Right renal pelvis (tissue), 4 donors: ENCODE data around the gene ANKRD62. TPM values are rescaled to one million over a fixed set of nuclear protein-coding genes. Genes with fewer than 3 reads are reported as not detected.

Experiments used
- DNase-seq, 4 donors: peaks; one replicate each; pipeline ENCODE4 v3.0.0-alpha.2; 2013; ENCODE audit warnings: low read depth in 4 of 4, low spot score in 3 of 4, missing footprints in 1 of 4
- polyA plus RNA-seq, 4 donors: library from polyadenylated mRNA; unstranded; fragments of 120-200 nt; gene quantifications; one replicate each; pipeline ENCODE4 v1.2.1, GENCODE V29; 2013; ENCODE audit not compliant: insufficient read length in 4 of 4

Gene ANKRD62
- under 1 TPM; 0.05 to 0.20 (median 0.08) TPM for polyA plus RNA-seq

DNA sequence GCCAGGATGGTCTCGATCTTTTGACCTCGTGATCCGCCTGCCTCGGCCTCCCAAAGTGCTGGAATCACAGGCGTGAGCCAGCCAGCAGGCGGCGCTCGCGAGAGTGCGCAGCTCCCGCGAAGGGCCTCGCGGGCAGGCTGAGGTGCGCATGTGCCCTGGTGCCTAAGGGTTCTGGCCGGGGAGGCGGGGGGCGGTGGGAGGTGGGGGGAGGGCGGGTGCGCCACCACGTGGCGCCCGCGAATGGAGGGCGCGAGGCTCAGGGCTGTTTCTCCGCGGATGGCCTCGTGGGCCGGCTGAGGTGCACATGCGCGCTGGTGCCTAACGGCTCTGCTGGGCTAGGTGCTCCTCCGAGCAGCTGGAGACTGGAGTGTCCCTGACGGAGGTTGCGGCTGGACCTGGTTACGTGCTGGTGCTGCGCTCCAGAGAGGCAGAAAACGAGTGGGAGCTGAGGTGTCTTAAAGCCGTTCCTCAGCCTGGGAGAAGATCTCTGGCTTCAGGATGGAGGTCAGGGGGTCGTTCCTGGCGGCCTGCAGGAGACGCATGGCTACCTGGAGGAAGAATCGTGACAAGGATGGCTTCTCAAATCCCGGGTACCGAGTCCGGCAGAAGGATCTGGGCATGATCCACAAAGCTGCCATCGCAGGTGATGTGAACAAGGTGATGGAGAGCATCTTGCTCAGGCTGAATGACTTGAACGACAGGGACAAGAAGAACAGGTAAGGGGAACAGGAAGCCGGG, at the start of gene ANKRD62:
ANKRD62 (plus strand) TSS at position 324 of the 738 bp plus-strand sequence; CDS start at position 499, 175 bp downstream.
- DNase-seq: no peak

DNA sequence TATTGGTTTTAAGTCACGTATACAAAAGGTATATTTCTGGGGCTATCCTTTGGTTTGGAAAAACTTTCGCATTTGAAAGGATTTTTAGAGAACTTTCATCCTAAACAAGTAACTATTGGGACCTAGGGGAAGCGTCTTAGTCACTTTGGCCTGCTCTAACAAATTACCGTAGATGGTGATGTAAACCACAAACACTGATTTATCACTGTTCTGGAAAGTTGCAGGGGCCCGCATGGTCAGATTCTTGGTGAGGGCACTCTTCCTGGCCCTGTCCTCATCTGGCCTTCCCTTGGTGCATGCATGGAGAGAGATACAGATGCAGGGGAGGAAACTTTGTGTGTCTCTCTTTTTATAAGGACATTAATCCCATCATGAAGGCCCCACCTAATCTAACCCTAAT, 49.1 kb upstream of the ANKRD62 start:
- no peak for DNase-seq

DNA sequence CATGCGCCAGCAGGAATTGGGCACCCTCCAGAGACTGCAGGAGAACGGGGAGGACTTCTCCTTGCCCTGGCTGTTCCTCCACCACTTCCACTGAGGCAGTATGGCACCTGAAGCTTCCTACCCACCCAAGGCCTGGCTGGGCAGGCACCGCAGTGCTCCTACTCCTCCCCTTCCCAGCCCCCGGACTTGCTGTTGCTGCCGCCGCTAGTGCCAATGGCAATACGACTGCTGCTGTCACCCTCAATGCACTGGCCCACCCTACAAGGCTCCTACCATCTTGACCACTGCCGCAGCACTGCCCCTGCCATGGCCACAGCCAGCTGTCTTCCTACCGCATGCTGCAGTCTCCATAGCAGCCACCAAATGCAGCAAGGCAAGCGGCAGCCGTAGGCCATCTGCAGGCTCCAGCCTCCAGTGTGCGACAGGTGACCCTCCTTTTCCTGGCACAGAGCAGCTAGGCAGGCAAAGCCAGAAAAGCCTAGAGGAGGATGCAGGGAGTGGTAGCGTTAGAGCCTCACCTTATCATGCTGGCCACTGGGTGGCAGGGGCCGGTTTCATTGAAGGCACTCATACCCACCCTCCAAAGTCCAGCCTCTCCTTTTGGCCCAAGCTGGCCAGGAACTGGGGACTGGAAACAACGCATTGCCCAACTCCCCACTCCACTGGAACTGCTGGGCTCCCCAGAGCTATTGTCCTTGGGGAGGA, 47.4 kb upstream of the ANKRD62 start:
- no peak for DNase-seq

DNA sequence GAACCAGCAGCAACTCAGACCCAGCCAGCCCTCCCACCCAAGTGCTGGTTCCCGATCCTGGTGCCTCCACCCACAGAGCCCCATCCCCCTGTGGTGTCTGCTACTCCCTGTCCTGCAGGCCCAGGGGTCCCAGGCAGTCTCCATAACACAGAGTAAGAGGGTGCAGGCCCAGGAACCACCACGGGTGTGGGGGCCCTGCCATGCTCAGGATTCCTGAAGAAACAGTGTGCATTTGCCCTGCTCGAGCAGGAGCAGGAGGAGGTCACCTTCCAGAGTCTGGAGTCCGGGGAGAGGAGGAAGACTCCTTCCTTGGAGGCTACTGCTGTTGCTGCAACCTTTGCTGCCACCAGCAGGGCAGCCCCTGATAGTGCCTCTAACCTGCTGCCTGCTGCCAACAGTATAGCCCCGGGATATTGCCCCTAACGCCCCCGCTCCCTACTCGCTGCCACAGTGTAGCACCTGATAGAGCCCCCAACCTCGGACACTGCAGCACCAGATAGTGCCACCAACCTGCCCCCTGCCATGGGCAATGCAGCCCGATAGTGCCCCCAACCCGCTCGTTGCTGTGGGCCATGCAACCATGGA, 46.8 kb upstream of the ANKRD62 start:
- no peak for DNase-seq

DNA sequence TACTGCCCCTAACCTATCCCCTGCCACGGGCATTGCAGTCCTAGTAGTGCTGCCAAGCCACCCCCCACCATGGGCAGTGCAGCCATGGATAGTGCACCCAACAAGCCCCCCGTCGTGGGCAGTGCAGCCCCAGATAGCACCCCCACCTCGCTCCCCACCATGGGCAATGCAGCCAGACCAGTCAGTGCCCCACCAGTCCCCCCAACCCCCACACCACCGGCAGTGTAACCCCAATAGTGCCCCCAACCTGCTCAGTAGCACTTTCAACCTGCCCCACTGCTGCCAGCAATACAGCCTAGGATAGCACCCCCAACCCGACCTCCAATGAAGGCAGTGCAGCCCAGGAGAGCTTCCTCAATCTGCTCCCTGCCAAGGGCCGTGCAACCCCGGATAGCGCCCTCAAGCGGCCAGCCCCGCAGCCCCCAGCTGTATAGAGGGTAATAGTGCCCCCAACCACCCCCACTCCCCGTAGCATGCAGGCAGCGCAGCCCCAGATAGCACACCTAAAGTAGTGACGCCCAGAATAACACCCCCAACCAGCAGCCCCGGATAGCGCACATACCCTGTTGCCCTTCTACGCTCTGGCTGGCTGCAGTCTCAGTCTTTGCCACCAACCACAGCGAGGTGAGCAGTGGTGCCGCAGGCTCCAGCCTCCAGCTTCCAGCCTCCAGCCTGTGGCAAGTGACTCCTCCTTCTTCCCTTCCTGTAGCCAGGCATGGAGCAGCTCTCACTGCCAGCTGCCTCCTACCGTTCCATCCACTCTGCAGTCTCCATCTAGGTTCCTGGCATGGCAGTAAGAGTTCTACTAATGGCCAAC, 45.4 kb upstream of the ANKRD62 start:
- DNase-seq: no peak

DNA sequence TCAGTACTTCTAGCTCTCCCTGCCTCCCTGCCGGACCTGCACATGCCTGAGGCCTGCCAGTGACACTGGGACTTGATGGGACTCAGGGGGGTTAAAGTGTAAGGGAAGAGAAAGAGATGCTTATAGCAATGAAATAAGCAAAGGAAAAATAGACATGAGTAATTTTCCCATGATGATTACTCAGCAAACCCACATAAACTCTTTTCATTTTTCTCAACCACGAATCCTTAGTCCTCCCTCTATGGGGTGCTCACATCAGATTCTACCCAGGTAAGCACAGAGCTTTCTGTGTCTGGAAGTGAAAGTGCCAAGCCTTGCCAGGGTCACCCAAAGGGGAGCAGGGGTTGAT, 44.8 kb upstream of the ANKRD62 start:
- no peak for DNase-seq

DNA sequence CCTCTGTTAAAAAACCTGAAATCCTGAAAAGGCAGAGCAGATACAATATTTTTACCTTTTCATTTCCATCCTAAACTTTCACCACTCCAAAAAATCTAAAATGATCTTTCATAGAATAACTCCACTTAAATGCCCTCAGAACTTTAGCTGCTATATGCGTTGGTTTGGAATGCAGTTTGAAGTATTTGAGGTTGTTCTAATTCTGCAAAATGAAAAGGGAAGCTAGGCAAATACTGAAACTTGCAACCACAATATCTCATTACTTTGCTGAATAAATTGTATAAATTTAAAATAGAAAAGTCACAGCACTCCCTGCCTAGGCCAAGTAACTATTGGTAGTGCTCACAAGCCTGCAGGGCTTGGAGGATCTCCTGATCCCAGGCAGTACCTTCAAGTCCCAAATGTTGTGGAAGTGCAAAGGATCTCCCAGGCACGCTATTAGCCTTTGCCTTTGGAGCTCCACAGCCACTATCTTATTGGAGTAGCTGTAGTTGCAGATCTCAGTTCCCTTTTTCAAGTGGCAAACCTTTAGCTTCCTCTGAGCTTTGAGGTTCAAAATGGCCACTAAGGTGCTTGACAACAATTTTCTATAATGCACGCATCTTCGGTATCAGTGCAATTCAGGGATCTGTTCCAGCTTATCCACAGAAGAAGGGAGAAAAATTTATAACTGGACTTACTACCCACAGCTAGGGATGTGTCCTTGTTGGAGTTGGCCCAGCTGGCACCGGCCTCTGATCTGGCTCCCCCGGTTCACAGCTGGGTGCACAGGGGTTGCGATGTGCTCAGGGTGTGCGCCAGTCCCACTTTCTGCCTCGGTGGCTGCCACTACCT, 43.4 kb upstream of the ANKRD62 start:
- no peak for DNase-seq

DNA sequence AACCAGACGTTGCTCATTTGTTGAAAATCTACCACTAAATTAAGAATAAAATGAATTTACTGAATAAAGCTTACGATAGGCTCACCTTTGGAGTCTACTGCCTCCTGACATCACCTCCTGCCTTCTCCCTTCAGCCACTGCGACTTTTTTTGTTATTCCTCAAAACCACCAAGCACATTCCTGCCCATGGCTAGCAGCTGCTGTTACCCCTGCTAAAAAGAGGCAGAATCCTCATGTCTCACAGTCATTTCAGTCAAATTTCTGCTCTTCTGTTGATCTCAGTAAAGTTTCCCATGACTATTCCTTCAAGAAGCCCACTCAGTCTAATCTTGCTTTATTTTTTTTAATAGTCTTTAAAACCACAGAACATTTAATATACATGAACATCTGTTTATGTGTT, 40.8 kb upstream of the ANKRD62 start:
- DNase-seq: no peak

DNA sequence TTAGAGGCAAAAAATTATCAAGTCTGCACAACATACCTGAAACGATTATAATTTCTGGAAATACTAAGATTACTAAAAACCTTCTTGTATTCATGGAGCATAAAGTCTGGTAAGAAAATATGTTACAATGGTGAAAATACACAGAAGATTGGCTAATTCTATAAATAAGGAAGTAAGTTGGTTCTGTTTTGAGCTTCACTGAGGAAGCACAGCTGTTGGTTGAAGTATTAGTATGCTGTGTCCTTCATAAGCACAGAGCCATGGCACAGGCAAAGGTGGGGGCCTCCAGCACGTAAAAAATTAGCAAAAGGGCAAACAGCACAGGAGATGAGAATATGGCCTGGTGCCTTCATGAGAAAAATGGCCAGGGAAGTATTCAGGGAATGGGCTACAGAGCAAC, 40.4 kb upstream of the ANKRD62 start:
- DNase-seq: no peak

DNA sequence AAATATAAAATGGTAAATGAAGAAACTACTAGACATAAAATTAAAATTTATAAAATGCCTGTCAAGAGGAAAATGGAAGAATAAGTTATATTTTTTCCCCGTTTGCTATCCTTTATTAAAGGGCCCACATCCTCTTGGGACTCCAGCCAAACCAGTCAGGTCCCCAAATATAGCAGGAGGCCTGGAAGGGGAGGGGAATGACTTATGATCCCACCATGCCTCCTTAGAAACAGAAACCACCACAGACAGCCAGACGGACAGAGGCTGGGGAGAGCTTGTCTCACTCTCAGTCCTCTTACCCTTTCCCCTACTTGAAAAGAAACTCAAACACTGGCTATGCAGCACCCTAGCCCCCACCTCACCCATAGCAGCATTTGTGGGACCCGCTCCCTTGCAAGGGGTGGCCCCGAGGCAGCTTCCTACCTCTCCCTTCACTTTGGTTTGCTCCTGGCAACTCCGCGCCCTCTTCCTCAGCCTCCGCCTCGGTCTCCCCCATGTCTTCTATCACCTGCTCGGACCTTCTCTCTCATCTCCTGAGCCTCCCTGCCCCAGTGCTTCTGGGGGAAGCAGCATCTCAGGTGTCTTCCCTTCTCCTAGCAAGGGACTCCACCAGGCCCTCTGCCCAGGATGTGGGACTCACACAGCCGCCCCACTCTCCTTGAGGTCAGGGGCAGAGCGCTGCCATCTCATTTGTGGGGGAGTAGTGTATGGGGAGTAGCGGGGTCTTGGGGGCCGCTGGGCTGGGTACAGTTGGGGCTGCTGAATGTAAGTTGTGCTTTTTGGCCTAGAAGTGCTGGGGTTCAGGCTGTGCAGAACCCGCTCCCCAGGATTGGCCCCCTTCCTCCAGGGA, 37.4 kb upstream of the ANKRD62 start:
- no peak for DNase-seq

DNA sequence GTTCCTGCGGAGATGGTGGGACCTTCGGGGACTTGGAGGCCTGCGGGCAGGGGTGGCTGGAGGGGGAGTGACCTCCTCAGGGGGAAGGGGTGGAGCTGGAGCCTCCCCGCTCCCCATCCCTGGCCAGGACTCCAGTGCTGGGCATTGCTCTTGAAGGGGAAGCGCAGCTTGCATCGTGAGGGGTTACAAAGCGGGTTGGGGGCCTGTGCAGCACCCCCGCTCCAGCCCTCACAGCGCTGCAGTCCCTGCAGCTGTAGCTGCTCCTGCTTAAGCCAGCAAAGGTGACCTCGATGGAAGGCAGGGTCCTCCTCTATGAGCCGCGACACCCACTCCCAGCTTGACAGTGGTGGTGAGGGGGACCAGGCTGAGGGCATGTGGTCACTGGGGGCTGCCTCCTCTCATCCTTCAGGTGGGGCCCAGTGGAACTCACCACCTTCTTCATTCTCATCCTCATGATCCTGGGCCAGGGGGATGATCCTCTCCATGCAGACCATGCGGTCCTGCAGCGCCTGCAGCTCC, 36.7 kb upstream of the ANKRD62 start:
- no peak for DNase-seq

DNA sequence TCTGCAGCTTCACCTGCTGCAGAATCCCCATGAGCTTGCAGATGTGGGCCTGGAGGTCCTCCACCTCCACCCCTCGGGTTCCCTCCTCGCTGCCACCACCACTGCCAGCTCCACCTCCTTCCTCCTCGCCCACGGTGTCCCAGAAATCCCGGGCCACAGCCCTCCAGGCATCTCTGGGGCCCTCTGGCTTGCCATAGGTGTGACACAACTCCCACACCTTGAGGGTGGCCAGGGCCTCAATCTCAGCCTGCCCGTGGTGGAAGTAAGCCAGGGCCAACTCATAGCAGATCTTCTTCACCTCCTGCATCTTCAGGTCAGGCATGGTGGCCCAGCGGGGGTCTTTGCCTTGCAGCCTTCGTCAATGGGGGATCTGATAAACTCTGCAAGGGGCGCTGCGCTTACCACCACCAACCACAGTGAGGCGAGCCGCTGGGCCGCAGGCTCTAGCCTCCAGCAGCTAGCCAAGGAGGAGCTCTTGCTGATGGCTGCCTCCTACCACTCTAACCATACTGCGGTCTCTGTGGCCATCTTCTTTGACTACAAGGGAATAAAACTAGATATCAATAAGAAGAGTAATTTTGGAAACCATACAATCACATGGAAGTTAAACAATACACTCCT, 36.1 kb upstream of the ANKRD62 start:
- DNase-seq: no peak

DNA sequence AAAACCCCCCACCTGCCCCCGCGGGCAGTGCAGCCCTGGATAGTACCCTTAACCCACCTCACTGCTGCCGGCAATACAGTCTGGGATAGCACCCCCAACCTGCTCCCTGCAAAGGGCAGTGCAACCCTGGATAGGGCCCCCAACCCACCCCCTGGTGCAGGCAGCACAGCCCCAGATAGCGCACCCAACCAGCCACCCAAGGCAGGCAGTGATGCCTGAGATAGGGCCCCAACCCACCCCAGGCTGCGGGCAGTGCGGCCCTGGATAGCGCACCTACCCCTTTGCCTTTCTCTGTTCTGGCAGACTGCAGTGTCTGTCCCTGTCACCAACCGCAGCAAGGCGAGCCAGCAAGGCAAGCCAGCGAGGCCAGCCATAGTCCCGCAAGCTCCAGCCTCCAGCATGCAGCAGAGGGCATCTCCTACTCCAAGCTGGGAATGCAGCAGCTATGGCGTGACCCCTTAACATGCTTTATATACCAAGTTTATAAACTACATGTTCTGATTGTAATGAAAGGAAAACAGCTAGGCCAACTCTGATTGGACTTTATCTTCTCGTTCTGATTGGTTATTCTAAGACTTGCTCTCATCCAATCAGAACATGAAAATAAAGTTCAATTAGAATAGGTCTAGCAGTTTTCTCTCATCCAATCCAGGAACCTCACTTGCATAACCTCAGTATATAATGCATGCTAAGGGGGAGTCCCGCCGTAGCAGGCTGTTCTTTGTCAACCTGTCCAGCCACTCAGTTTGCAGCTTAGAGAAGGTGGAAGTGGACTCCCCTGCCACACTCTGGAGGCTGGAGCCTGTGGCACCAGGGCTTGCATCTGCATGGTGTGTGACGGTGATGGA, 34.1 kb upstream of the ANKRD62 start:
- no peak for DNase-seq

DNA sequence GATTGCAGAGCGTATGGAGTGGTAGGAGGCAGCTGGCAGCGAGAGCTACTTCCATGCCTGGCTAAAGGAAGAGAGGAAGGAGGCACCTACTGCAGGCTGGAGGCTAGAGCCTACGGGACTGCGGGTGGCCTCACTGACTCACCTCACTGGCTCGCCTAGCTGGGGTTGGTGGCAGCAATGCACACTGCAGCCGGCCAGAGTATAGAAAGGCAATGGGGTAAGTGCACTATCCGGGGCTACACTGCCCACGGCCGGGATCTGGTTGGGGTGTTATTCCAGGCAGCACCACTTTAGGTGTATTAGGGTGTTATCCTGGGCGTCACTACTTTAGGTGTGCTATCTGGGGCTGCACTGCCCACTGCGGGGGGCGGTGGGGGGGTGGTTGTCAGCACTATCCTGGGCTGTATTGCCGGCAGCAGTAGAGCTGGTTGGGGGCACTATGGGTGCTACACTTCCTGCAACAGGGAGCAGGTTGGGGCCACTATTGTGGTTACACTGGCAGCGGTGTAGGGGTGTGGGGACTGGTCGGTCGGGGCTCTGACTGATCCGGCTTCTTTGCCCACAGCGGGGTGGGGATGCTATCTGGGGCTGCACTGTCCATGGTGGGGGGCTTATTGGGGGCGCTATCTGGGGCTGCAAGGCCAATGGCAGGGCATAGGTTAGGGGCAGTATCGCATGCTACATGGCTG, 33.3 kb upstream of the ANKRD62 start:
- DNase-seq: no peak

DNA sequence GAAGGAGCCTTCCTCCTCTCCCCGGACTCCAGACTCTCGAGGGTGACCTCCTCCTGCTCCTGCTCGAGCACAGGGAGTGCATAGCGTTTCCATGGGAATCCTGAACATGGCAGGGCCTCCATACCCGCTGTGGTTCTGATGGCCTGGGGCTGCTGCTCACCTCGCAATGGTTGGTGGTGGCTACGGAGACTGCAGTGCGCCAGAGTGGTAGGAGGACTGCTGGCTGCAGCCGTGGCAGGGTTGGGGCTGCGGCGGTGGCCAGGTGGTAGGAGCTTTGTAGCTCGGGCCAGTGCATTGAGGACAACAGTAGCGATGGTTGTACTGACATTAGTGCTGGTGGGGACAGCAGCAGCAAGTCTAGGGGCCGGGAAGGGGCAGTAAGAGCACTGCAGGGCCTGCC, 32.0 kb upstream of the ANKRD62 start:
- no peak for DNase-seq

DNA sequence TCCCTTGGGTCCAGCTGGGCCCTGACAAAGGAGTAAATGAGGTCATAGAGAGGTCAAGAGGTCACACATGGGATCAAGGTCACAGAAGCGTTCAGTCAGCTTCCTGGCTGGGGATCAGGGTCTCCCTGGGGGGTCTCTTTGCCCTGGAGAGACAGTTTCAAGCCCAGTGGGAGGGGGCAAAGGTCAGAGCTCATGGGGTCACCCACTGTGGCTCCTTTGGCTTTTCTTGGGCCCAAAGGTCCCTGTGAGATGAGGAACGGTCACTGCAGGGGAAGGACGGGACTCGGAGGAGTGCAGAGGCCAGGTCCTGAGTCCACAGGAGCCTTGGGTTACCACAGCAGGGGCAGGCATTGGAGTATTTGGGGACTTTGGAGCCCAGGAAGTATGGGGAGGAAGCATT, 30.7 kb upstream of the ANKRD62 start:
- DNase-seq: no peak

DNA sequence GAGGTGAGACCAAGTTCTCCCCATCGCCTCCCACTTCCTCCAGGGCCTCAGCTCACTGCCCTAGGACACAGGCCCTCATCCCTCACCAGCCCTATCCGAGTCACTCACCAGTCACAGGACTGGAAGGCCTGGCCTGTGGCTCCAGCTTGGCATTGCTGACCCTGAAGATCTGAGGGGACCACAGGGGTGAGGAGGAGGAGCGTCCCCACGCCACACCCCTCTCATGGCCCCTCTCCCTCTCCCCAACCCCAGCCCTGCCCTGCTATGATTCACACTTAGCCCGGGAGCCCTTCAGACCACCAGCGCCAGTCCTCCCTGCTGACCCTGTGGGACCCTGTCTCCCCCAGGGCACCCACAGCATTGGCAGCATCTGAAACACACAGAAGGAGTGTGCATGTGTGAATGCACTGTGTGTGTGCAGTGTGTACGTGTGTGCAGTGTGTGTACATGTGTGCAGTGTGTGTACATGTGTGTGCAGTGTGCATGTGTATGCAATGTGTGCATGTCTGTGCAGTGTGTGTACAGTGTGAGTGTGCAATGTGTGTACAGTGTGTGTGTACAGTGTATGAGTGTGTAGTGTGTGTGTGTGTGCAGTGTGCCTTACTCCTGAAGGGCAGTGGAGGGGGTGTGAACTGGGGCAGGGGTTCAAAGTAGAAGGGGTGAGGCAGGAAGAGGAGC, 29.4 kb upstream of the ANKRD62 start:
- no peak for DNase-seq
